GM21528 (cell line): ENCODE results near the gene CIBAR2.

ENCODE experiments used
- ATAC-seq: cut with Tn5 transposase; IDR thresholded peaks from one replicate; pipeline ENCODE4 v1.9.1; 2021; ENCODE audit warnings: mild to moderate bottlenecking, moderate library complexity; ENCODE audit not compliant: unreplicated experiment, low FRiP score

CIBAR2 gene

GRCh38 chr16:85145188-85145587 is 32.9 kb upstream of the CIBAR2 start:
- no peak for ATAC-seq

- no peak for ATAC-seq
Observed at GRCh38 chr16:85144026-85144915, 32.0 kb upstream of the CIBAR2 start.

GRCh38 chr16:85142771-85143211 is 30.5 kb upstream of the CIBAR2 start:
- no peak for ATAC-seq

- ATAC-seq, result no peak
Observed at GRCh38 chr16:85142129-85142513, 29.8 kb upstream of the CIBAR2 start.

- ATAC-seq, result no peak
Observed at GRCh38 chr16:85141491-85142128, 29.3 kb upstream of the CIBAR2 start.

- no peak for ATAC-seq
Observed at GRCh38 chr16:85140455-85141012, 28.3 kb upstream of the CIBAR2 start.

GRCh38 chr16:85139881-85140339 is 27.6 kb upstream of the CIBAR2 start:
- ATAC-seq, result no peak

GRCh38 chr16:85138825-85139627 is 26.8 kb upstream of the CIBAR2 start:
- no peak for ATAC-seq

- ATAC-seq, result no peak
Observed at GRCh38 chr16:85138073-85138824, 26.0 kb upstream of the CIBAR2 start.

- no peak for ATAC-seq
Observed at GRCh38 chr16:85137323-85138072, 25.2 kb upstream of the CIBAR2 start.

GRCh38 chr16:85136702-85137322 is 24.5 kb upstream of the CIBAR2 start:
- ATAC-seq, result no peak

GRCh38 chr16:85136213-85136701 is 24.0 kb upstream of the CIBAR2 start:
- no peak for ATAC-seq

GRCh38 chr16:85134789-85135142 is 22.5 kb upstream of the CIBAR2 start:
- ATAC-seq, result no peak

GRCh38 chr16:85134076-85134788 is 22.0 kb upstream of the CIBAR2 start:
- ATAC-seq, result no peak

- ATAC-seq, result no peak
Observed at GRCh38 chr16:85133290-85133599, 21.0 kb upstream of the CIBAR2 start.

- no peak for ATAC-seq
Observed at GRCh38 chr16:85132456-85133289, 20.4 kb upstream of the CIBAR2 start.

GRCh38 chr16:85130705-85131028 is 18.4 kb upstream of the CIBAR2 start:
- no peak for ATAC-seq
